ENCODE data around the gene HRC. TPM values are rescaled to one million over a fixed set of nuclear protein-coding genes. Genes with fewer than 3 reads are reported as not detected.

The HRC gene
- total and polyA plus RNA-seq, 2 of the 8 experiments (the other 6 are each of a cell fraction or from before 2014, with no cell fraction given) = 2.3 to 2.6 TPM

GRCh38 chr19:49155820-49156346 lies 687 bp upstream of the HRC start:
- ChIA-PET CTCF (ENCODE audit: partially characterized antibody) (interaction anchor here (0.6 to 2.2 kb wide), 6 partner anchors 10 to 58 kb away, joined by 3 to 9 read pairs (median 5); no protein-coding TSS in a partner anchor), POLR2A (ENCODE audit: partially characterized antibody) (interaction anchor here (1.0 kb wide), 1 partner anchor 38 kb away, joined by 4 read pairs; no protein-coding TSS in a partner anchor)
- Histone ChIP-seq H2AFZ (ENCODE audit: low read length) (no peak overlapping the region), H3K56ac (replicated peaks; ENCODE audit: insufficient read length, low read depth, low read length) (no peak overlapping the region), H3K14ac (ENCODE audit: insufficient read length) (no peak overlapping the region), H3K23ac (ENCODE audit: insufficient read length) (no peak overlapping the region), H4K91ac (replicated peaks; ENCODE audit: insufficient read length, low read length) (peak overlapping the region; percentile 34), H2BK120ac (replicated peaks; ENCODE audit: low read depth, low read length) (no peak overlapping the region), H3K18ac (ENCODE audit: extremely low read depth, low read length) (no peak overlapping the region), H3K79me1 (ENCODE audit: low read depth, low read length) (no peaks in the 10 kb centered on the region), H2BK12ac (ENCODE audit: low read depth, low read length) (peak overlapping the region; percentile 27; the same call in 1 of the 2 replicates), H2BK20ac (ENCODE audit: low read length) (no peak overlapping the region), H3K4ac (replicated peaks; ENCODE audit: insufficient read length, low read depth, low read length) (no peak overlapping the region), H2BK15ac (ENCODE audit: low read length) (peak overlapping the region; percentile 88; the same call in 1 of the 2 replicates), H4K20me1 (replicated peaks in 1 of 2; ENCODE audit: control insufficient read depth in 1 of 2, insufficient read depth in 2 of 2, low read length in 2 of 2) (no peaks in the 10 kb centered on the region), H4K5ac (ENCODE audit: insufficient read length, low read depth, low read length) (no peak overlapping the region), H3K79me2 (ENCODE audit: control insufficient read depth in 1 of 2, insufficient read depth in 2 of 2, low read length in 2 of 2) (no peaks in the 10 kb centered on the region), H3K9ac (replicated peaks in 1 of 4; ENCODE audit: extremely low read depth in 1 of 4, low read depth in 3 of 4, low read length in 3 of 4) (no peak overlapping the region; a peak in 1 of 7 replicates), H4K8ac (ENCODE audit: extremely low read depth, insufficient read depth, low read length) (no peak overlapping the region; the same call in 1 of the 2 replicates), H3K9me3 (ENCODE audit: insufficient read depth in 2 of 2, low read depth in 1 of 2, low read length in 1 of 2) (no peaks in the 10 kb centered on the region), H3K4me2 (ENCODE audit: insufficient read depth in 1 of 2, low read depth in 2 of 2, low read length in 2 of 2) (peak overlapping the region; percentile 28 to 46; a peak in 3 of 4 replicates), H3K4me3 (ENCODE audit: extremely low read depth in 1 of 4, insufficient read depth in 2 of 4, low read depth in 3 of 4, low read length in 4 of 4) (peak overlapping the region in 1 of 4 experiments; percentile 36; a peak in 1 of 8 replicates), H3K27ac (ENCODE audit: low read depth, low read length) (no peak overlapping the region), H3K23me2 (ENCODE audit: low read depth, low read length) (peaks cover 16% of the 10 kb centered on the region; the same call in 1 of the 2 replicates), H3K27me3 (replicated peaks in 1 of 4; ENCODE audit: control insufficient read depth in 3 of 4, extremely low read depth in 1 of 4, insufficient read depth in 3 of 4, low read length in 3 of 4) (peaks cover 0 to 14% (median 9%) of the 10 kb centered on the region in 4 experiments; a peak in 4 of 7 replicates), H2AK5ac (ENCODE audit: low read depth, low read length) (no peak overlapping the region), H2BK5ac (ENCODE audit: low read depth, low read length) (no peak overlapping the region), H3K4me1 (replicated peaks in 1 of 4; ENCODE audit: control insufficient read depth in 3 of 4, insufficient read depth in 4 of 4, low read length in 3 of 4) (peaks cover 0 to 22% (median 15%) of the 10 kb centered on the region in 4 experiments; a peak in 6 of 7 replicates), H3K36me3 (ENCODE audit: control insufficient read depth in 2 of 4, insufficient read depth in 4 of 4, low read length in 3 of 4) (no peaks in the 10 kb centered on the region)
- FAIRE-seq (no peak), DNase-seq (ENCODE audit: low read depth in 1 of 2, low spot score in 2 of 2) (peak in 1 of 2 experiments; percentile 60)
- 50% methylated on average over 4 of the region's 4 CpGs; no CpG with 5 or more reads in 1 of the 2 experiments for WGBS, 2 experiments (ENCODE audit: extremely low coverage in 1 of 2, insufficient coverage in 1 of 2, insufficient read length in 1 of 2, insufficient replicate concordance in 2 of 2, low coverage in 1 of 2, low lambda C conversion rate in 2 of 2, missing lambda C conversion rate in 1 of 2)
- TF ChIP-seq CHD2 (IDR thresholded peaks at IDR 0.05; ENCODE audit: low read length) = no peak
- TF ChIP-seq MAX (IDR thresholded peaks at IDR 0.05) = 0 out of 2 replicates have a peak, but pooled peaks have one; percentile 33
- 0 out of 2 replicates have a peak, but pooled peaks have one; percentile 23 for TF ChIP-seq E2F6 (IDR thresholded peaks at IDR 0.05)
- TF ChIP-seq POLR2AphosphoS5 (IDR thresholded peaks at IDR 0.05; ENCODE audit: low read depth, low read length) = no peak

Measured in H1 (cell line).